ENCODE measurements around the gene PAK4. TPM values are rescaled to one million over a fixed set of nuclear protein-coding genes. Genes with fewer than 3 reads are reported as not detected.

The PAK4 gene
- total RNA-seq, 1 experiment from 2014 or later = 69.8 TPM

- H3K4me1 Mint-ChIP-seq = peaks cover 59% of the 10 kb centered on the region
- TF ChIP-seq TCF7 (CRISPR knock-in tag; IDR thresholded peaks at IDR 0.05; ENCODE audit: low read depth) (no peak), ZNF232 (CRISPR knock-in tag; IDR thresholded peaks at IDR 0.05) (no peak), ZSCAN18 (CRISPR knock-in tag; IDR thresholded peaks at IDR 0.05) (no peak)
- H3K9me3 Mint-ChIP-seq = peaks cover 6% of the 10 kb centered on the region
- ATAC-seq (no peak), DNase-seq (ENCODE audit: low spot score) (no peak)
- no peak overlapping the region for H3K4me3 Mint-ChIP-seq
- POLR2A ChIA-PET = interaction anchor here (0.6 to 2.5 kb wide), 3 partner anchors 11 to 110 kb away, joined by 3 to 9 read pairs (median 4); no protein-coding TSS in a partner anchor
- peaks cover 7% of the 10 kb centered on the region for H3K36me3 Mint-ChIP-seq
- CTCF ChIA-PET = interaction anchor here (0.6 to 3.0 kb wide), 12 partner anchors 10 to 166 kb away, joined by 3 to 21 read pairs (median 6); no protein-coding TSS in a partner anchor
- no peaks in the 10 kb centered on the region for H3K27me3 Mint-ChIP-seq (ENCODE audit: low read depth)
- H3K27ac Mint-ChIP-seq = no peak overlapping the region
These were observed 19.8 kb downstream of the PAK4 start for GRCh38 chr19:39145180-39145953.

- H3K4me3 Mint-ChIP-seq = no peak overlapping the region
- H3K9me3 Mint-ChIP-seq = peaks cover 6% of the 10 kb centered on the region
- ChIA-PET POLR2A (interaction anchor here (0.6 to 2.5 kb wide), 2 partner anchors 10 to 110 kb away, joined by 4 to 9 read pairs; no protein-coding TSS in a partner anchor), CTCF (interaction anchor here (0.8 to 3.0 kb wide), 10 partner anchors 9 to 165 kb away, joined by 3 to 21 read pairs (median 8); no protein-coding TSS in a partner anchor)
- H3K27ac Mint-ChIP-seq = peak overlapping the region; percentile 60; the same call in 1 of the 2 replicates
- peaks cover 52% of the 10 kb centered on the region for H3K4me1 Mint-ChIP-seq
- ATAC-seq (no peak), DNase-seq (ENCODE audit: low spot score) (no peak)
- no peak for TF ChIP-seq RORB (CRISPR knock-in tag; IDR thresholded peaks at IDR 0.05)
- TF ChIP-seq SOX15 (CRISPR knock-in tag; IDR thresholded peaks at IDR 0.05) = no peak
- no peak for TF ChIP-seq ZSCAN18 (CRISPR knock-in tag; IDR thresholded peaks at IDR 0.05)
- no peak for TF ChIP-seq ESRRA (CRISPR knock-in tag; IDR thresholded peaks at IDR 0.05; ENCODE audit: borderline replicate concordance)
- no peak for TF ChIP-seq SMAD3 (CRISPR knock-in tag; IDR thresholded peaks at IDR 0.05; ENCODE audit: borderline replicate concordance)
- no peak for TF ChIP-seq CTCF (IDR thresholded peaks at IDR 0.05)
- no peak for TF ChIP-seq ATF3 (CRISPR knock-in tag; conservative IDR thresholded peaks at IDR 0.05)
- H3K36me3 Mint-ChIP-seq = peaks cover 7% of the 10 kb centered on the region
- no peaks in the 10 kb centered on the region for H3K27me3 Mint-ChIP-seq (ENCODE audit: low read depth)
These were observed 20.5 kb downstream of the PAK4 start for GRCh38 chr19:39146091-39146490.

GRCh38 chr19:39146686-39147450, 21.3 kb downstream of the PAK4 start:
- no peak overlapping the region for H3K4me3 Mint-ChIP-seq
- CTCF ChIA-PET = interaction anchor here (0.8 to 3.0 kb wide), 9 partner anchors 8 to 164 kb away, joined by 3 to 21 read pairs (median 8); no protein-coding TSS in a partner anchor
- H3K27ac Mint-ChIP-seq = peak overlapping the region; percentile 86; the same call in 1 of the 2 replicates
- TF ChIP-seq ZNF423 (CRISPR knock-in tag; IDR thresholded peaks at IDR 0.05) (peak; percentile 70), ZBTB43 (CRISPR knock-in tag; IDR thresholded peaks at IDR 0.05) (no peak), SP1 (CRISPR knock-in tag; conservative IDR thresholded peaks at IDR 0.05) (0 out of 2 replicates have a peak, but pooled peaks have one; percentile 19), CDX4 (CRISPR knock-in tag; IDR thresholded peaks at IDR 0.05; ENCODE audit: borderline replicate concordance) (no peak)
- POLR2A ChIA-PET = interaction anchor here (2.5 kb wide), 1 partner anchor 9 kb away, joined by 9 read pairs; no protein-coding TSS in a partner anchor
- H3K9me3 Mint-ChIP-seq = peaks cover 6% of the 10 kb centered on the region
- no peak for DNase-seq (ENCODE audit: low spot score)
- no peaks in the 10 kb centered on the region for H3K27me3 Mint-ChIP-seq (ENCODE audit: low read depth)
- peaks cover 7% of the 10 kb centered on the region for H3K36me3 Mint-ChIP-seq
- peak; percentile 43 for ATAC-seq
- H3K4me1 Mint-ChIP-seq = peaks cover 44% of the 10 kb centered on the region
